ENCODE results near the gene LIX1L. TPM values are rescaled to one million over a fixed set of nuclear protein-coding genes. Genes with fewer than 3 reads are reported as not detected.

The LIX1L gene
- polyA plus RNA-seq, 1 donor (not counting 4 experiments of a cell fraction or from before 2014, with no cell fraction given): 20.0 TPM

GRCh38 chr1:145972580-145972979 is 14.8 kb upstream of the LIX1L start:
- no peaks in the 10 kb centered on the region for H3K79me2 ChIP-seq (ENCODE audit: control insufficient read depth, insufficient read depth, low read length)
- H4K20me1 ChIP-seq (ENCODE audit: control insufficient read depth, extremely low read depth, insufficient read depth, low read length): no peaks in the 10 kb centered on the region
- peaks cover 3% of the 10 kb centered on the region for H3K4me1 ChIP-seq (ENCODE audit: control insufficient read depth, extremely low read depth, insufficient read depth, low read length)
- no peak for TF ChIP-seq EZH2 (IDR thresholded peaks at IDR 0.05; ENCODE audit: low read length)
- TF ChIP-seq CTCF (optimal IDR thresholded peaks at IDR 0.05 in 1 of 3, IDR thresholded peaks at IDR 0.05 in 1 of 3, conservative IDR thresholded peaks at IDR 0.05 in 1 of 3; ENCODE audit: extremely low read depth in 1 of 3, insufficient read depth in 2 of 3, low read length in 3 of 3): no peak
- H3K9me1 ChIP-seq (ENCODE audit: control insufficient read depth, extremely low read depth, insufficient read depth, low read length): no peaks in the 10 kb centered on the region
- H3K27ac ChIP-seq (ENCODE audit: control insufficient read depth, insufficient read depth, low read length): no peak overlapping the region
- H3K4me3 ChIP-seq (ENCODE audit: control insufficient read depth in 2 of 3, extremely low read depth in 1 of 3, insufficient read depth in 2 of 3, low read depth in 1 of 3, low read length in 3 of 3): no peak overlapping the region
- dilution Hi-C loops (cut with MboI; ENCODE audit: extremely low pct_ligation_motif_present, low sequenced_read_pairs): no loop called here
- no peaks in the 10 kb centered on the region for H3K36me3 ChIP-seq (ENCODE audit: control insufficient read depth in 2 of 2, extremely low read depth in 1 of 2, insufficient read depth in 2 of 2, low read length in 2 of 2)
- no peaks in the 10 kb centered on the region for H3K27me3 ChIP-seq (ENCODE audit: control insufficient read depth, extremely low read depth, insufficient read depth, low read length)
- no peaks in the 10 kb centered on the region for H3K9me3 ChIP-seq (ENCODE audit: control insufficient read depth, low read depth, low read length)
- H2AFZ ChIP-seq (ENCODE audit: control insufficient read depth, low read length): no peak overlapping the region
- DNase-seq (ENCODE audit: low read depth, low spot score) (no peak), FAIRE-seq (no peak)
- no peak overlapping the region for H3K9ac ChIP-seq (ENCODE audit: control insufficient read depth, extremely low read depth, insufficient read depth, low read length)
- H3K4me2 ChIP-seq (ENCODE audit: control insufficient read depth, extremely low read depth, insufficient read depth, low read depth, low read length): no peak overlapping the region

- no peak overlapping the region for H3K9ac ChIP-seq (ENCODE audit: control insufficient read depth, extremely low read depth, insufficient read depth, low read length)
- H2AFZ ChIP-seq (ENCODE audit: control insufficient read depth, low read length): no peak overlapping the region
- H3K4me3 ChIP-seq (ENCODE audit: control insufficient read depth in 2 of 3, extremely low read depth in 1 of 3, insufficient read depth in 2 of 3, low read depth in 1 of 3, low read length in 3 of 3): no peak overlapping the region
- H3K27ac ChIP-seq (ENCODE audit: control insufficient read depth, insufficient read depth, low read length): no peak overlapping the region
- no peaks in the 10 kb centered on the region for H3K79me2 ChIP-seq (ENCODE audit: control insufficient read depth, insufficient read depth, low read length)
- FAIRE-seq (no peak), DNase-seq (ENCODE audit: low read depth, low spot score) (no peak)
- no peak overlapping the region for H3K4me2 ChIP-seq (ENCODE audit: control insufficient read depth, extremely low read depth, insufficient read depth, low read depth, low read length)
- H3K9me3 ChIP-seq (ENCODE audit: control insufficient read depth, low read depth, low read length): no peaks in the 10 kb centered on the region
- no peaks in the 10 kb centered on the region for H4K20me1 ChIP-seq (ENCODE audit: control insufficient read depth, extremely low read depth, insufficient read depth, low read length)
- no peaks in the 10 kb centered on the region for H3K36me3 ChIP-seq (ENCODE audit: control insufficient read depth in 2 of 2, extremely low read depth in 1 of 2, insufficient read depth in 2 of 2, low read length in 2 of 2)
- no peaks in the 10 kb centered on the region for H3K27me3 ChIP-seq (ENCODE audit: control insufficient read depth, extremely low read depth, insufficient read depth, low read length)
- dilution Hi-C loops (cut with MboI; ENCODE audit: extremely low pct_ligation_motif_present, low sequenced_read_pairs): no loop called here
- TF ChIP-seq EZH2 (IDR thresholded peaks at IDR 0.05; ENCODE audit: low read length): no peak
- H3K9me1 ChIP-seq (ENCODE audit: control insufficient read depth, extremely low read depth, insufficient read depth, low read length): no peaks in the 10 kb centered on the region
- peaks cover 18% of the 10 kb centered on the region for H3K4me1 ChIP-seq (ENCODE audit: control insufficient read depth, extremely low read depth, insufficient read depth, low read length)
Observed at GRCh38 chr1:145967288-145967687, 9.5 kb upstream of the LIX1L start.

- Histone ChIP-seq H3K79me2 (ENCODE audit: control insufficient read depth, insufficient read depth, low read length) (no peaks in the 10 kb centered on the region), H3K27ac (ENCODE audit: control insufficient read depth, insufficient read depth, low read length) (peak overlapping the region; percentile 66), H3K4me2 (ENCODE audit: control insufficient read depth, extremely low read depth, insufficient read depth, low read depth, low read length) (peak overlapping the region; percentile 92), H3K36me3 (ENCODE audit: control insufficient read depth in 2 of 2, extremely low read depth in 1 of 2, insufficient read depth in 2 of 2, low read length in 2 of 2) (no peaks in the 10 kb centered on the region), H3K9me1 (ENCODE audit: control insufficient read depth, extremely low read depth, insufficient read depth, low read length) (no peaks in the 10 kb centered on the region), H3K27me3 (ENCODE audit: control insufficient read depth, extremely low read depth, insufficient read depth, low read length) (peaks cover 2% of the 10 kb centered on the region), H3K9ac (ENCODE audit: control insufficient read depth, extremely low read depth, insufficient read depth, low read length) (peak overlapping the region; percentile 79), H3K9me3 (ENCODE audit: control insufficient read depth, low read depth, low read length) (no peaks in the 10 kb centered on the region), H3K4me3 (ENCODE audit: control insufficient read depth in 2 of 3, extremely low read depth in 1 of 3, insufficient read depth in 2 of 3, low read depth in 1 of 3, low read length in 3 of 3) (peak overlapping the region; percentile 57 to 82 (median 77)), H2AFZ (ENCODE audit: control insufficient read depth, low read length) (peak overlapping the region; percentile 93), H4K20me1 (ENCODE audit: control insufficient read depth, extremely low read depth, insufficient read depth, low read length) (no peaks in the 10 kb centered on the region), H3K4me1 (ENCODE audit: control insufficient read depth, extremely low read depth, insufficient read depth, low read length) (peaks cover 35% of the 10 kb centered on the region)
- dilution Hi-C loops (cut with MboI; ENCODE audit: extremely low pct_ligation_motif_present, low sequenced_read_pairs): no loop called here
- no peak for TF ChIP-seq EZH2 (IDR thresholded peaks at IDR 0.05; ENCODE audit: low read length)
- TF ChIP-seq CTCF (optimal IDR thresholded peaks at IDR 0.05 in 1 of 3, IDR thresholded peaks at IDR 0.05 in 1 of 3, conservative IDR thresholded peaks at IDR 0.05 in 1 of 3; ENCODE audit: extremely low read depth in 1 of 3, insufficient read depth in 2 of 3, low read length in 3 of 3): no peak
- DNase-seq (ENCODE audit: low read depth, low spot score): no peak
- FAIRE-seq: no peak
Observed at GRCh38 chr1:145965119-145965744, 7.4 kb upstream of the LIX1L start.
